HG03469 (cell line): ENCODE data around the gene DDX39B.
"Not testable (repeated sequence)": the region's sequence is repeated elsewhere in the genome, so short reads cannot be mapped to it uniquely, and the experiment has no call there.

ENCODE experiments used
- ATAC-seq: cut with Tn5 transposase; IDR thresholded peaks from one replicate; pipeline ENCODE4 v1.9.1; 2021; ENCODE audit warnings: mild to moderate bottlenecking, moderate library complexity, moderate number of reproducible peaks; ENCODE audit not compliant: unreplicated experiment

DDX39B gene

GRCh38 chr6:31541658-31542521 lies at the start of gene DDX39B:
DDX39B (minus strand) TSS chr6:31542003; CDS start chr6:31540532, 1,471 bp downstream.
- peak; percentile 44 for ATAC-seq

GRCh38 chr6:31590691-31591090 lies 48.9 kb upstream of the DDX39B start:
- not testable (repeated sequence) for ATAC-seq

GRCh38 chr6:31588871-31589650 lies 47.3 kb upstream of the DDX39B start:
- no peak for ATAC-seq

GRCh38 chr6:31587791-31588777 lies 46.3 kb upstream of the DDX39B start:
- no peak for ATAC-seq

- no peak for ATAC-seq
Measured at GRCh38 chr6:31586599-31587281, 44.9 kb upstream of the DDX39B start.

- no peak for ATAC-seq
Measured at GRCh38 chr6:31586008-31586407, 44.2 kb upstream of the DDX39B start, which contains the start of gene LST1. LST1 (plus strand) TSS chr6:31586277; CDS start chr6:31587300, 1,023 bp downstream.

GRCh38 chr6:31585491-31585890 lies 43.7 kb upstream of the DDX39B start:
- ATAC-seq, result no peak

GRCh38 chr6:31582230-31582643 lies 40.4 kb upstream of the DDX39B start, which contains the start of gene LTB:
LTB (minus strand) TSS chr6:31582424; CDS start chr6:31582417, 7 bp downstream.
- ATAC-seq, result no peak

- ATAC-seq, result no peak
Measured at GRCh38 chr6:31581434-31582229, 39.8 kb upstream of the DDX39B start.

- no peak for ATAC-seq
Measured at GRCh38 chr6:31580807-31581433, 39.1 kb upstream of the DDX39B start.

- ATAC-seq, result no peak
Measured at GRCh38 chr6:31580438-31580740, 38.6 kb upstream of the DDX39B start.

GRCh38 chr6:31579546-31580437 lies 38.0 kb upstream of the DDX39B start:
- ATAC-seq, result no peak

GRCh38 chr6:31579119-31579505 lies 37.3 kb upstream of the DDX39B start:
- ATAC-seq, result no peak

GRCh38 chr6:31578184-31579118 lies 36.6 kb upstream of the DDX39B start:
- no peak for ATAC-seq

- no peak for ATAC-seq
Measured at GRCh38 chr6:31577579-31577966, 35.8 kb upstream of the DDX39B start.

GRCh38 chr6:31576897-31577578 lies 35.2 kb upstream of the DDX39B start:
- ATAC-seq, result no peak
